Lower lobe of right lung (tissue), 2 donors: Measurements from ENCODE around the gene HAVCR1. TPM values are rescaled to one million over a fixed set of nuclear protein-coding genes. Genes with fewer than 3 reads are reported as not detected.
"Not testable (repeated sequence)": the region's sequence is repeated elsewhere in the genome, so short reads cannot be mapped to it uniquely, and the experiment has no call there.

Source experiments
- ATAC-seq, 2 donors: fragments of 200-7000 bp; cut with Tn5 transposase; one replicate each; pipeline ENCODE4 v1.9.1; 2020 to 2022; ENCODE audit warnings: mild to moderate bottlenecking in 2 of 2, moderate library complexity in 2 of 2
- DNase-seq: peaks from one replicate; pipeline ENCODE4 v3.0.0-alpha.2; 2020
- H3K27ac ChIP-seq: fragments of 200-600 bp; one replicate; pipeline ENCODE4 v1.8.0; 2022
- H3K27me3 ChIP-seq: fragments of 200-600 bp; one replicate; pipeline ENCODE4 v1.8.0; 2022; ENCODE audit warnings: low read depth
- H3K36me3 ChIP-seq: fragments of 200-600 bp; one replicate; pipeline ENCODE4 v1.8.0; 2022; ENCODE audit warnings: mild to moderate bottlenecking
- H3K4me1 ChIP-seq: fragments of 200-600 bp; one replicate; pipeline ENCODE4 v1.8.0; 2022
- H3K4me3 ChIP-seq: fragments of 200-600 bp; one replicate; pipeline ENCODE4 v1.8.0; 2022; ENCODE audit warnings: mild to moderate bottlenecking
- H3K9me3 ChIP-seq: fragments of 200-600 bp; one replicate; pipeline ENCODE4 v1.8.0; 2022
- intact Hi-C: fragments of 100-400 bp; cut with DNase I; formaldehyde crosslinking; loops from one replicate; pipeline ENCODE4 v1.11.0; 2022
- total RNA-seq: library from RNA; stranded (reverse); fragmentation: NEBNext Ultra II Directional; extraction: Animal tissue kit (Norgen Biotek cat#: 25700); gene quantifications from one replicate; pipeline ENCODE4 v1.2.1, GENCODE V29; 2021
- TF ChIP-seq, protein P1 (sequence below): fragments of 200-600 bp; IDR thresholded peaks from one replicate; pipeline ENCODE4 v1.8.0; 2022; ENCODE audit warnings: antibody characterized with exemption, mild to moderate bottlenecking
- donor health status: DM: no; HTN: yes; CAD: no; lungs with severe emphysema.

Gene HAVCR1
- total RNA-seq, 1 donor from 2014 or later: not detected

GRCh38 chr5:157024208-157024959 is 34.5 kb downstream of the HAVCR1 start:
- no peak overlapping the region for H3K4me3 ChIP-seq
- no peaks in the 10 kb centered on the region for H3K4me1 ChIP-seq
- H3K27me3 ChIP-seq: no peaks in the 10 kb centered on the region
- ATAC-seq (no peak), DNase-seq (no peak)
- H3K27ac ChIP-seq: no peak overlapping the region
- no peaks in the 10 kb centered on the region for H3K36me3 ChIP-seq
- intact Hi-C loops: no loop called here
- TF ChIP-seq, protein P1, sequence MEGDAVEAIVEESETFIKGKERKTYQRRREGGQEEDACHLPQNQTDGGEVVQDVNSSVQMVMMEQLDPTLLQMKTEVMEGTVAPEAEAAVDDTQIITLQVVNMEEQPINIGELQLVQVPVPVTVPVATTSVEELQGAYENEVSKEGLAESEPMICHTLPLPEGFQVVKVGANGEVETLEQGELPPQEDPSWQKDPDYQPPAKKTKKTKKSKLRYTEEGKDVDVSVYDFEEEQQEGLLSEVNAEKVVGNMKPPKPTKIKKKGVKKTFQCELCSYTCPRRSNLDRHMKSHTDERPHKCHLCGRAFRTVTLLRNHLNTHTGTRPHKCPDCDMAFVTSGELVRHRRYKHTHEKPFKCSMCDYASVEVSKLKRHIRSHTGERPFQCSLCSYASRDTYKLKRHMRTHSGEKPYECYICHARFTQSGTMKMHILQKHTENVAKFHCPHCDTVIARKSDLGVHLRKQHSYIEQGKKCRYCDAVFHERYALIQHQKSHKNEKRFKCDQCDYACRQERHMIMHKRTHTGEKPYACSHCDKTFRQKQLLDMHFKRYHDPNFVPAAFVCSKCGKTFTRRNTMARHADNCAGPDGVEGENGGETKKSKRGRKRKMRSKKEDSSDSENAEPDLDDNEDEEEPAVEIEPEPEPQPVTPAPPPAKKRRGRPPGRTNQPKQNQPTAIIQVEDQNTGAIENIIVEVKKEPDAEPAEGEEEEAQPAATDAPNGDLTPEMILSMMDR: no peak
- H3K9me3 ChIP-seq: no peaks in the 10 kb centered on the region

- TF ChIP-seq, protein P1: no peak
- DNase-seq (no peak), ATAC-seq (no peak)
- Histone ChIP-seq H3K36me3 (no peaks in the 10 kb centered on the region), H3K9me3 (peaks cover 12% of the 10 kb centered on the region), H3K4me3 (no peak overlapping the region), H3K27ac (no peak overlapping the region), H3K4me1 (no peaks in the 10 kb centered on the region), H3K27me3 (no peaks in the 10 kb centered on the region)
- intact Hi-C loops: no loop called here
Observed at GRCh38 chr5:157022024-157022423, 36.9 kb downstream of the HAVCR1 start.

DNA sequence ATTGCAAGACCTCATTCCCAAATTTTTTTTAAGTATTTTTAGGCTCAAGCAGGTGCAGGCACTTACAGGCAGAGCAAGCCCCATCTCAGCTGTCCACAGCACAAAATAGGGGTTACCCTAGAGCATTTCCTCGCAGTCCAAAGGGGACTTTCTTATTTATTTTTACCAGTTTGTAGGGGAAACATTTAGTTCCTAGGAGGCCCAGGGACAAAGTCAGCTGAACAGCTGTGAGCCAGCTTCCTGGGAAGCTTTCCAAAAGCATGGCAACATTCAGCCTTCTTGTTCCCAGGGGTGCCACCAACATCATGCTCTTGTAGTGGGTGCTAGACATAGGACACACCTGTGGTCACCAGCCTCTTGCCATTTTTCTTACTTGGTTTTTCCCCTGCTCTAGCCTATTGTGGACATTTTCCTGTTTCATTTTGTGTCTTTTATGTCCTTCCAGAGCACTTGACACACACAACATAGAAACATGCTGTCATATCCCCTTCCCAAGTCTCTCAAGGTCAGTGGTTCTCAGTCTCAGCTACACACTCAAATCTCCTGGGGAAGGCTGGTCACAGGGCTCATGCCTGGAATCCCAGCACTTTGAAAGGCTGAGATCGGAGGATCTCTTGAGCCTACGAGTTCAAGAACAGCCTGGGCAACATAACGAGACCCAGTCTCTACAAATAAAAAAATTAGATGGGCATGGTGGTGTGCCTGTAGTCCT is 38.2 kb downstream of the HAVCR1 start:
- DNase-seq (no peak), ATAC-seq (no peak)
- TF ChIP-seq, protein P1: no peak
- H3K27me3 ChIP-seq: no peaks in the 10 kb centered on the region
- no peaks in the 10 kb centered on the region for H3K36me3 ChIP-seq
- no peaks in the 10 kb centered on the region for H3K4me1 ChIP-seq
- H3K4me3 ChIP-seq: no peak overlapping the region
- H3K9me3 ChIP-seq: peaks cover 14% of the 10 kb centered on the region
- intact Hi-C loops: no loop called here
- no peak overlapping the region for H3K27ac ChIP-seq

DNA sequence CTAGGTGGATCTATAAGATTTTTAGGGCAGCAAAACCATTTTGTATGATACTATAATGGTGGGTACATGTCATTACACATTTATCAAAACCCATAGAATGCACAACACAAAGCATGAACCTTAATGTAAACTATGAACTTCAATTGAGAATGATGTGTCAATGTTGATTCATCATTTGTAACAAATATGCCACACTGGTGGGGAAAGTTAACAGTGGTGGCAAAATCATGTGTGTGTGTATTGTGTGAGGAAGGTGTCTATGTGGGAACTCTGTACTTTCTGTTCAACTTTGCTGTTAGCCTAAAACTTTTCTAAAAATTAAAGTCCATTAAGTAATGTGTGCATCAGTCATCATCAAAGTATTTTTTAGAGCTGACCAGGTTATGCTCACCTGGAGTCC is 38.9 kb downstream of the HAVCR1 start:
- ATAC-seq (no peak), DNase-seq (no peak)
- Histone ChIP-seq H3K4me3 (no peak overlapping the region), H3K9me3 (peaks cover 14% of the 10 kb centered on the region), H3K4me1 (no peaks in the 10 kb centered on the region), H3K27me3 (no peaks in the 10 kb centered on the region), H3K27ac (no peak overlapping the region), H3K36me3 (no peaks in the 10 kb centered on the region)
- TF ChIP-seq, protein P1: no peak
- intact Hi-C loops: no loop called here

DNA sequence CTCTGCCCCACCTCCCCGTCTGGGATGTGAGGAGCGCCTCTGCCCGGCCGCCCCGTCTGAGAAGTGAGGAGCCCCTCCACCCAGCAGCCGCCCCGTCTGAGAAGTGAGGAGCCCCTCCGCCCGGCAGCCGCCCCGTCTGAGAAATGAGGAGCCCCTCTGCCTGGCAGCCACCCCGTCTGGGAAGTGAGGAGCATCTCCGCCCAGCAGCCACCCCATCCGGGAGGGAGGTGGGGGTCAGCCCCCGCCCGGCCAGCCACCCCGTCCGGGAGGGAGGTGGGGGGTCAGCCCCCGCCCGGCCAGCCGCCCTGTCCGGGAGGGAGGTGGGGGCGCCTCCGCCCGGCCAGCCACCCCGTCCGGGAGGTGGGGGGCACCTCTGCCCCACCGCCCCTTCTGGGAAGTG is 44.8 kb downstream of the HAVCR1 start:
- DNase-seq, H3K27me3 ChIP-seq, H3K36me3 ChIP-seq, H3K27ac ChIP-seq, H3K4me1 ChIP-seq, ATAC-seq, H3K4me3 ChIP-seq, intact Hi-C loops: not testable (repeated sequence)
- peaks cover 14% of the 10 kb centered on the region for H3K9me3 ChIP-seq

DNA sequence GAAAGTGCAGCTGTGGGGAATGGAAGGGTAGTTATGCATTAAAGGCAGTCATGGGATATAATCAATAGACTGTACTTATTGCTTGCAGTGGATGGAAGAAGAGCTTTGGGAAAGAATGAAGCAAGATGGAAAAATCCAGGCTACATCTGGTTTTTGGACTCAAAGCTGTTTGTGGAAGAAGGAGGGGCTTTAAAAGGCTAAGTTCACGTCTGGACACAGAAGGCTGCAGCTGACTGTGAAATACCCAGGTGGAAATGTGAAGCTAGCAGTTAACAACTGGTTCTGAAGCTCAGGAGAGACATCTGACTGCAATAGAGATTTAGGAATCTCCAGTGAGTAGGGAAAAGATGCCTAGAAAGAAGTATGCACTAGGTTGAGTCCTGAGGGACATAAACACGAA is 52.7 kb downstream of the HAVCR1 start:
- DNase-seq (no peak), ATAC-seq (no peak)
- H3K27me3 ChIP-seq: no peaks in the 10 kb centered on the region
- no peaks in the 10 kb centered on the region for H3K9me3 ChIP-seq
- intact Hi-C loops: no loop called here
- no peak overlapping the region for H3K27ac ChIP-seq
- TF ChIP-seq, protein P1: no peak
- H3K4me3 ChIP-seq: no peak overlapping the region
- H3K4me1 ChIP-seq: no peaks in the 10 kb centered on the region
- no peaks in the 10 kb centered on the region for H3K36me3 ChIP-seq
